Progenitor cell of endocrine pancreas (in vitro differentiated cells): ENCODE results near the gene KAT2B. TPM values are rescaled to one million over a fixed set of nuclear protein-coding genes. Genes with fewer than 3 reads are reported as not detected.
"Not testable (repeated sequence)": the region's sequence is repeated elsewhere in the genome, so short reads cannot be mapped to it uniquely, and the experiment has no call there.

ENCODE experiments used
- DNase-seq: peaks from one replicate; pipeline ENCODE4 v3.0.0; 2021; ENCODE audit warnings: low spot score; ENCODE audit not compliant: unreplicated experiment
- H3K27ac Mint-ChIP-seq: 2 replicates; pipeline ENCODE4 v1.8.0; 2021; ENCODE audit warnings: mild to moderate bottlenecking, moderate library complexity, mixed read lengths
- H3K27me3 Mint-ChIP-seq: 2 replicates; pipeline ENCODE4 v1.8.0; 2021; ENCODE audit warnings: mixed read lengths
- H3K36me3 Mint-ChIP-seq: 2 replicates; pipeline ENCODE4 v1.8.0; 2022; ENCODE audit warnings: mixed read lengths; ENCODE audit not compliant: insufficient read depth
- H3K4me1 Mint-ChIP-seq: 2 replicates; pipeline ENCODE4 v1.8.0; 2021; ENCODE audit warnings: low read depth, mixed read lengths
- H3K4me3 Mint-ChIP-seq: 2 replicates; pipeline ENCODE4 v1.8.0; 2021; ENCODE audit warnings: low read depth, mild to moderate bottlenecking, moderate library complexity, mixed read lengths
- H3K9me3 Mint-ChIP-seq: 2 replicates; pipeline ENCODE4 v1.8.0; 2021; ENCODE audit warnings: low read depth, mixed read lengths
- total RNA-seq: library from RNA; stranded (reverse); gene quantifications from 2 replicates; pipeline ENCODE4 v1.2.1, GENCODE V29; 2021
- TF ChIP-seq, protein P1 (sequence below): fragments of 200-600 bp; sonication (generic); IDR thresholded peaks from one replicate; pipeline ENCODE4 v1.5.0; 2021; ENCODE audit warnings: antibody characterized with exemption, mild to moderate bottlenecking; ENCODE audit not compliant: unreplicated experiment

KAT2B gene
- total RNA-seq, 1 donor from 2014 or later: 17.1 TPM

GRCh38 chr3:20008646-20009045 is 31.6 kb upstream of the KAT2B start:
- Mint-ChIP-seq H3K9me3 (no peaks in the 10 kb centered on the region), H3K4me1 (no peaks in the 10 kb centered on the region), H3K27ac (no peak overlapping the region), H3K36me3 (no peaks in the 10 kb centered on the region), H3K27me3 (no peaks in the 10 kb centered on the region), H3K4me3 (no peak overlapping the region)
- TF ChIP-seq, protein P1, sequence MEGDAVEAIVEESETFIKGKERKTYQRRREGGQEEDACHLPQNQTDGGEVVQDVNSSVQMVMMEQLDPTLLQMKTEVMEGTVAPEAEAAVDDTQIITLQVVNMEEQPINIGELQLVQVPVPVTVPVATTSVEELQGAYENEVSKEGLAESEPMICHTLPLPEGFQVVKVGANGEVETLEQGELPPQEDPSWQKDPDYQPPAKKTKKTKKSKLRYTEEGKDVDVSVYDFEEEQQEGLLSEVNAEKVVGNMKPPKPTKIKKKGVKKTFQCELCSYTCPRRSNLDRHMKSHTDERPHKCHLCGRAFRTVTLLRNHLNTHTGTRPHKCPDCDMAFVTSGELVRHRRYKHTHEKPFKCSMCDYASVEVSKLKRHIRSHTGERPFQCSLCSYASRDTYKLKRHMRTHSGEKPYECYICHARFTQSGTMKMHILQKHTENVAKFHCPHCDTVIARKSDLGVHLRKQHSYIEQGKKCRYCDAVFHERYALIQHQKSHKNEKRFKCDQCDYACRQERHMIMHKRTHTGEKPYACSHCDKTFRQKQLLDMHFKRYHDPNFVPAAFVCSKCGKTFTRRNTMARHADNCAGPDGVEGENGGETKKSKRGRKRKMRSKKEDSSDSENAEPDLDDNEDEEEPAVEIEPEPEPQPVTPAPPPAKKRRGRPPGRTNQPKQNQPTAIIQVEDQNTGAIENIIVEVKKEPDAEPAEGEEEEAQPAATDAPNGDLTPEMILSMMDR: no peak
- DNase-seq: no peak

DNA sequence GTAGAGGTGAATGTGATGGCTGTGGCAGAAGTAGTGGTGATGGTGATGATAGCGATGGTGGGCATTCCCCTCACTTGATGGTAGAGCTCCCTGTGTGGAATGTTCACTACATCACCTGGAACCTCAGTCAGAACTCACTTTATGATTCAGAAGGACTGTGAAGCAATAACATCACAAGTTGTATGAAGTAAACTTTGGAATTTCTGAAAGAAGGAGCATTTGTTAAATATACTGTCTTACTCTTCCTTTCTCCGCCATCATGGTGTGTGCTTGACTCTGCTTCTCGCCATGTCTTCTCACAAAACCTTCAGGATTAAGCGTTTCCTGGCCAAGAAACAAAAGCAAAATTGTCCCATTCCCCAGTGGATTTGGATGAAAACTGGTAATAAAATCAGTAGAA is 28.1 kb upstream of the KAT2B start, which contains the start of gene PP2D1:
TSS of gene PP2D1 (minus strand) at position 101 of the 400 bp plus-strand sequence. CDS start 192 bp downstream, outside the sequence.
- H3K27me3 Mint-ChIP-seq: no peaks in the 10 kb centered on the region
- no peak for DNase-seq
- no peaks in the 10 kb centered on the region for H3K4me1 Mint-ChIP-seq
- H3K4me3 Mint-ChIP-seq: no peak within 1 kb of the TSS
- TF ChIP-seq, protein P1: no peak
- no peaks in the 10 kb centered on the region for H3K36me3 Mint-ChIP-seq
- no peak within 1 kb of the TSS for H3K27ac Mint-ChIP-seq
- no peaks in the 10 kb centered on the region for H3K9me3 Mint-ChIP-seq

GRCh38 chr3:20013396-20013795 is 26.9 kb upstream of the KAT2B start:
- no peak overlapping the region for H3K27ac Mint-ChIP-seq
- TF ChIP-seq, protein P1: no peak
- H3K36me3 Mint-ChIP-seq: no peaks in the 10 kb centered on the region
- no peaks in the 10 kb centered on the region for H3K9me3 Mint-ChIP-seq
- no peaks in the 10 kb centered on the region for H3K27me3 Mint-ChIP-seq
- no peak for DNase-seq
- H3K4me1 Mint-ChIP-seq: no peaks in the 10 kb centered on the region
- no peak overlapping the region for H3K4me3 Mint-ChIP-seq

DNA sequence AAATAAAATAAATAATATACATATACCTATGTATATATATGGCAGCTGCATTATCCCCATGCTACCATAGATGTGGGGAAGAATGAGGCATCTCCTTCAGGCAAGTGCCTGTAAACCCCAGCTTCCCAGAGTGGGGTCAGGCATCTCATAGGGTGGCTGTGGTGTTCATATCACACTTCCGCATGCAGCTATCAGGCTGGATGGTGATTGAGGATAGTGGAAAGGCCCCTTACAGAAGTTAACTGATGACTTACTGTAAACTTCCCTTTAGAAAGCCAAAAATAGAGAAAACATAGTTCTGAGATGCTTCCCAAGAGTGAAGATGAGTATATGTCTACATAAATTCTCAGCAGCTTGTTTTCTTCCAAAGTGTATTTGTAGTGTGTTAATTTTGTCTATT is 24.7 kb upstream of the KAT2B start:
- no peak for DNase-seq
- H3K27me3 Mint-ChIP-seq: no peaks in the 10 kb centered on the region
- no peaks in the 10 kb centered on the region for H3K36me3 Mint-ChIP-seq
- no peaks in the 10 kb centered on the region for H3K9me3 Mint-ChIP-seq
- no peaks in the 10 kb centered on the region for H3K4me1 Mint-ChIP-seq
- TF ChIP-seq, protein P1: no peak
- H3K27ac Mint-ChIP-seq: no peak overlapping the region
- H3K4me3 Mint-ChIP-seq: no peak overlapping the region

GRCh38 chr3:20016076-20016475 is 24.2 kb upstream of the KAT2B start:
- not testable (repeated sequence) for H3K4me3 Mint-ChIP-seq, H3K4me1 Mint-ChIP-seq, H3K27ac Mint-ChIP-seq, DNase-seq, H3K9me3 Mint-ChIP-seq, H3K36me3 Mint-ChIP-seq, H3K27me3 Mint-ChIP-seq

- Mint-ChIP-seq H3K4me1 (peaks cover 13% of the 10 kb centered on the region), H3K9me3 (no peaks in the 10 kb centered on the region), H3K36me3 (no peaks in the 10 kb centered on the region), H3K27ac (peak overlapping the region; percentile 63), H3K27me3 (no peaks in the 10 kb centered on the region), H3K4me3 (no peak overlapping the region)
- TF ChIP-seq, protein P1: no peak
- no peak for DNase-seq
Observed at GRCh38 chr3:20022954-20023622, 17.2 kb upstream of the KAT2B start.
